ENCODE data around the gene HAAO.

The HAAO gene

DNA sequence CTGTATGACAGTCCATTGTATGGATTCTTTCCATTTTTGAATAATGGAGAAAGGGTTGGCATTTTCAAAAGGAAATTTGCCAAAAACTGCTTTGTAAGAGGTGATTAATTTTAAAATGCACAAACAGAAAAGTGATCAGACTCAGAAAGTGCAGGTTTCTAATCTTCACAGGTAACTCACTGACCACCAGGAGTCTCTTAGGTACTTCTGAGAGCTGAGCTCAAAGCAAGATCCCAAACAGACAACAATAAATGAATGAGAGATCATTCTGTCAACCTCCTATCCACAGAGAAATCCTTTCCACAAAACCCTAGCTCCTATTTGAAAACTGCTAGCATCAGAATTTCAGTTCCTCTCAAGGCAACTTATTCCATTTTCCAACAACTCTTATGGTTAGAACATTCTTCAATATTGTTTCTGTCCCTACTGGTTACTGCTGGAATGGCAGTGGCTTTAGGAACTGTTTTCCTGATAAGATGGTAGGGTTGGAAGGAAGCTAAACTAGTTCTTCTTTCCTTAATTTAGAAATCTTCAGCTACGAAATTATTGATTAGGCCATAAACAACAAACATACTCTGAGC lies 20.6 kb upstream of the HAAO start:
- H3K4me3 ChIP-seq (ENCODE audit: low read depth, low read length): no peak overlapping the region
- peak; percentile 35; the same call in 1 of the 2 replicates for TF ChIP-seq CTCF (IDR thresholded peaks at IDR 0.05; ENCODE audit: borderline replicate concordance, insufficient read depth, low read depth, low read length)

- 0 out of 2 replicates have a peak, but pooled peaks have one; percentile 8 for TF ChIP-seq CTCF (IDR thresholded peaks at IDR 0.05; ENCODE audit: borderline replicate concordance, insufficient read depth, low read depth, low read length)
These were observed 18.8 kb upstream of the HAAO start for GRCh38 chr2:42810971-42811811.

DNA sequence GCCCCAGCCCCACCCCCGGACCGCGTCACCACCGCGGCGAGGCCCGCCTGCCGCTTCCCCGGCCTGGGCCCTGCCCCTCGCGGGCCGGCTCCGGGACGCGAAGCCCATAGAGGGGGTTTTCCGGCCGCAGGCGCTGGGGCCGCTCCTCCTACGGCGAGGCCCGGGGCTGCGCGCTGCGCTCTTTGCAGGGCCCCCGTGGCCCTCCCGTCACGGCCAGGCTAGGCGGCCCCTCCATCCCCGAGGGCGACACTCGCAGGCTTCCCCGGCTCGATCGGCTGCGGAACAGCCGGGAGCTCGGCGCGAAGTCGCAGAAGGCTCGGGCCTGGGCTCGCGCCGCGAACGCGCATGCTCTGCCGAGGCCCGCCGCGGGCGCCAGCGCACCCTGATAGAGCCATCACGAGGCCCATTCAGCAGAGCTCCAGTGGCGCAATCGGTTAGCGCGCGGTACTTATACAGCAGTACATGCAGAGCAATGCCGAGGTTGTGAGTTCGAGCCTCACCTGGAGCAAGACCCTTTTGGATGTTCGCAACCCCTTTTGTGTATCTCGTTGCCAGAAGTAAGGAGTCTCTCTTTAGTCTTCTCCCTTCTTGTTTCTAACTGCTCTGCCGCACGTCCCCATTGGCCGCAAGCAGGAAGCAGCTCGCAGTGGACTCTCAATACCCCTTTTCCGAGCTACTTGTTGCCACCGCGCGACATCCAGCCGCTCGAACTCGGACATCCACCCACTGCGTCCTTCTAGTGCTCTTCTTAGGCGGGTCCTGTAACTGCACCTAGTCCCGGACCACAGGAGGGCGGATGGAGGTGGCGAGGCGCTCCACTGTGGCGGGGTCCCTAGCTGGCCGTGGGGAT lies 18.0 kb upstream of the HAAO start:
- TF ChIP-seq CTCF (IDR thresholded peaks at IDR 0.05; ENCODE audit: borderline replicate concordance, insufficient read depth, low read depth, low read length): no peak
- peak overlapping the region; percentile 79 for H3K4me3 ChIP-seq (ENCODE audit: low read depth, low read length)

More at GRCh38 chr2:42810971-42811811, 18.8 kb upstream of the HAAO start:
- peak overlapping the region; percentile 79 for H3K4me3 ChIP-seq (ENCODE audit: low read depth, low read length)

DNA sequence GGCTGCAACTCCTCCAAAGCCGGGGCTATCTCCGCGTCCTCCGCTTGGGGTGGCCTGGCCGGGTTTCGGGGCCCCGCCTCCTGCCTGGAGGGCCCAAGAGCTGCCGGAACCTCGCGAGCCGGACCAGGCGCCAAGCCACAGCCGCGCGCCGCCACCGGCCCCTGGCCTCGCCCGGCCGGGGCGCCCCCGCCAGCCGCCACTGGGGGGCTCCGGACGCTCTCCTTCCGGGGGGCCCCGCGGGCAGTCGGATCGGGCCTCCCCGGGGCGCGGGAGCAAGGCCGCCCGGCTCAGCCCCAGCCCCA lies 17.4 kb upstream of the HAAO start:
- peak overlapping the region; percentile 79 for H3K4me3 ChIP-seq (ENCODE audit: low read depth, low read length)
- TF ChIP-seq CTCF (IDR thresholded peaks at IDR 0.05; ENCODE audit: borderline replicate concordance, insufficient read depth, low read depth, low read length): peak; percentile 39

DNA sequence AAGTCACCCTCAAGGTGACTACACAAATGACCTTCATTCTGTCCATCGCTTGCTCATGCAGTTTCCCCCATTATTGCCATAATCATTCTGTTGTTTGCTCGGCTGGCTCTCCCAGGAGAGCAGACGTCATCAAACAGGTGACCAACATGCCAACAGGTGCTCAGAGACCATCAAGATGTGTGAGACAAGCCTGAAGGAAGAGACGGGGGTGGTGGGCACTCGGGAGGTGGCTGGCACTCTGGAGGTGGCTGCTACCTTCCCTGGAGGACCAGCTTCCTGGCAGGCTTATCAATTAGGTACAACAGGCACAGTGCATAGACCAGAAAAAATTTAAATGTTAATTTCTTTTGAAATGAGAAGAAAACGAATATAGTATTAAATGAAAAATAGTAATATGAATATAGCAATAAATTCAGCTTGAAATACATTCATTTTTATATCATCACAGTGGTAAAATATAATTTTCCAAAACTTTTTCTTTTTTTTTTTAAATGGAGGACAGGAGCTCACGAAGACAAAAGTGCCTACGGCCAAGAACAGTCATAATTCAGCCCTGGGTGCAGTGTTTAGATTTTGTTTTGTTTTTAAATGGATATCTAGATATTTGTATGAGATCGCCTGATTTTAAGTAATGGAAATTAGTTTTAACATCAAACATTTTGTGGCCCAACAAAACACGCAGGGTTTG lies 16.9 kb upstream of the HAAO start:
- peak overlapping the region; percentile 79 for H3K4me3 ChIP-seq (ENCODE audit: low read depth, low read length)
- TF ChIP-seq CTCF (IDR thresholded peaks at IDR 0.05; ENCODE audit: borderline replicate concordance, insufficient read depth, low read depth, low read length): no peak

DNA sequence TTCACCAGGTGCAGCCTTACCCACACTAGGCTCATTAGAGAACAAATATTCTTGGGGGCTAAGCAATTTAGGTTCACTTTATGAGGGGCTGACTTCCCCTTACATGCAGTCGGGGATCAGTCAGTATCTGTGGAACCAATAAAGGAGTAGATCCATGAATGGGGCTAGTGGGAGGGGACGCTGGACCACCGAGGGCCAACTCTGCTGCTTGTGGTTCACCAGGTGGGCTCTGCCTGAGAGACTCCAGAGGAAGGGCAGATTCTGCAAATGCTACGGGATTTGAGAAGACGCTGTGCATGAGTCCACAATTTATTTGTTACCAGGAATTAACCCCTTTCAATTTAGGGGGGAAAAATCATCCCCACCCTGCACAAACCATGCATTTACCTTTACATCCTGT lies 15.9 kb upstream of the HAAO start:
- no peak overlapping the region for H3K4me3 ChIP-seq (ENCODE audit: low read depth, low read length)
- no peak for TF ChIP-seq CTCF (IDR thresholded peaks at IDR 0.05; ENCODE audit: borderline replicate concordance, insufficient read depth, low read depth, low read length)

Measured in GM12875 (cell line).